K562 (cell line): ENCODE data around the gene DAO. TPM values are rescaled to one million over a fixed set of nuclear protein-coding genes. Genes with fewer than 3 reads are reported as not detected.
A peak's percentile ranks its signal among the peaks of the same experiment; 100 is the strongest.

Source experiments
- ATAC-seq: fragments of 200-7000 bp; cut with Tn5 transposase; 3 replicates; pipeline ENCODE4 v1.9.1; 2020; ENCODE audit warnings: moderate library complexity
- BruUV-seq: library from RNA; stranded (reverse); fragments of 400-500 nt; replicated peaks from 2 replicates; lab custom pipeline; 2021; lab: Mats Ljungman, UMichigan
- CTCF ChIA-PET: fragments of 300-600 bp; formaldehyde crosslinking; extraction: SDS; loops from one replicate; lab custom pipeline; 2021; ENCODE audit warnings: low intra/inter-chr PET ratio; lab: Yijun Ruan, JAX
- POLR2A ChIA-PET: fragments of 300-600, 350-650 bp; sonication (Branson Sonifier 250); formaldehyde crosslinking; extraction: SDS; loops from one replicate; lab custom pipeline; 2021; ENCODE audit warnings: antibody characterized with exemption, inconsistent platforms; lab: Yijun Ruan, JAX
- DNase-seq, 4 experiments: peaks; one replicate each; pipeline versions ENCODE4 v3.0.0 to v3.0.0-alpha.2; 2011 to 2018; ENCODE audit warnings: low spot score in 3 of 4, mixed read lengths in 3 of 4; ENCODE audit errors: extremely low read depth in 1 of 4
- FAIRE-seq: peaks from 2 replicates; lab custom pipeline; 2011; peaks lifted over from hg19 to GRCh38; lab: Jason Lieb, UNC
- H2AFZ ChIP-seq: 2 replicates; pipeline ENCODE4 v1.6.0; 2011; ENCODE audit warnings: low read depth, low read length, control low read depth, inconsistent platforms
- H3K27ac ChIP-seq: fragments of 200-600 bp; 3 replicates; pipeline ENCODE4 v1.8.0; 2011; ENCODE audit warnings: low read depth, mild to moderate bottlenecking, control low read depth, inconsistent platforms, low read length, moderate library complexity, mixed read lengths; ENCODE audit errors: extremely low read depth
- H3K27me3 ChIP-seq, 2 experiments: fragments of 300-600 bp in 1 of 2; 2 replicates in 1 of 2; 3 replicates in 1 of 2; pipeline versions ENCODE4 v1.6.0 to v1.8.0; 2011; ENCODE audit warnings: inconsistent platforms in 2 of 2, low read length in 2 of 2, mild to moderate bottlenecking in 1 of 2, mixed read lengths in 1 of 2, moderate library complexity in 1 of 2; ENCODE audit not compliant: control insufficient read depth in 2 of 2, insufficient read depth in 2 of 2
- H3K36me3 ChIP-seq: fragments of 300-600 bp; 3 replicates; pipeline ENCODE4 v1.8.0; 2011; ENCODE audit warnings: mild to moderate bottlenecking, low read length, inconsistent platforms; ENCODE audit not compliant: control insufficient read depth, insufficient read depth
- H3K4me1 ChIP-seq, 2 experiments: fragments of 200-600 bp in 1 of 2; replicated peaks in 1 of 2; 2 replicates in 1 of 2; 3 replicates in 1 of 2; pipeline versions ENCODE4 v1.5.1 to v1.8.0; 2011; ENCODE audit warnings: inconsistent platforms in 2 of 2, low read length in 2 of 2, mild to moderate bottlenecking in 1 of 2, mixed read lengths in 1 of 2, moderate library complexity in 1 of 2; ENCODE audit not compliant: control insufficient read depth in 2 of 2, insufficient read depth in 2 of 2
- H3K4me2 ChIP-seq: 2 replicates; pipeline ENCODE4 v1.6.1; 2011; ENCODE audit warnings: low read length, control low read depth, inconsistent platforms, mixed read lengths; ENCODE audit not compliant: insufficient read depth
- H3K4me3 ChIP-seq: fragments of 200-600 bp; sonication (generic), shearing (Covaris generic); 2 replicates; pipeline ENCODE4 v1.5.1; 2016; ENCODE audit warnings: control low read depth, inconsistent platforms
- H3K79me2 ChIP-seq: fragments of 200-600 bp; 3 replicates; pipeline ENCODE4 v1.8.0; 2011; ENCODE audit warnings: low read length, inconsistent platforms; ENCODE audit not compliant: control insufficient read depth, insufficient read depth
- H3K9ac ChIP-seq, 2 experiments: 2 replicates each; pipeline versions ENCODE4 v1.6.0 to v1.6.1; 2011; ENCODE audit warnings: low read depth in 2 of 2, low read length in 2 of 2, control low read depth in 1 of 2, inconsistent platforms in 1 of 2, mild to moderate bottlenecking in 1 of 2, mixed read lengths in 1 of 2; ENCODE audit not compliant: insufficient read depth in 1 of 2
- H3K9me1 ChIP-seq: one replicate; pipeline ENCODE4 v1.6.0; 2011; ENCODE audit warnings: inconsistent platforms, mild to moderate bottlenecking, low read length, moderate library complexity; ENCODE audit not compliant: control insufficient read depth, insufficient read depth
- H3K9me3 ChIP-seq: replicated peaks from 2 replicates; pipeline ENCODE4 v1.5.1; 2011; ENCODE audit warnings: low read depth, low read length, inconsistent platforms; ENCODE audit not compliant: control insufficient read depth, insufficient read depth
- H4K20me1 ChIP-seq: replicated peaks from 2 replicates; pipeline ENCODE4 v1.6.1; 2011; ENCODE audit warnings: low read length, inconsistent platforms, mixed read lengths; ENCODE audit not compliant: control insufficient read depth, insufficient read depth
- BCOR ChIP-seq: fragments of 450-650 bp; IDR thresholded peaks from 2 replicates; pipeline ENCODE4 v1.6.1; 2016
- CSDE1 ChIP-seq, 2 experiments: fragments of 450-650 bp; IDR thresholded peaks; 2 replicates each; pipeline ENCODE4 v1.6.1; 2016; ENCODE audit warnings: mild to moderate bottlenecking in 1 of 2
- CTCF ChIP-seq, 3 experiments: IDR thresholded peaks in 2 of 3; conservative IDR thresholded peaks in 1 of 3; 2 replicates each; pipeline ENCODE4 v1.5.1; 2011 to 2012; ENCODE audit warnings: low read length in 3 of 3, mild to moderate bottlenecking in 3 of 3, control low read depth in 2 of 3, improper control_type of control experiment in 1 of 3, inconsistent platforms in 1 of 3, low read depth in 1 of 3, mixed read lengths in 1 of 3, moderate library complexity in 1 of 3; ENCODE audit not compliant: insufficient read depth in 2 of 3
- ESRRA ChIP-seq: fragments of 450-650 bp; IDR thresholded peaks from 2 replicates; pipeline ENCODE4 v1.6.1; 2014; ENCODE audit warnings: low read depth, mild to moderate bottlenecking, moderate library complexity, borderline replicate concordance
- IRF9 ChIP-seq: fragments of 450-650 bp; IDR thresholded peaks from 2 replicates; pipeline ENCODE4 v1.6.1; 2016; ENCODE audit warnings: missing biosample characterization, missing genetic modification characterization
- KAT8 ChIP-seq: fragments of 450-650 bp; IDR thresholded peaks from 2 replicates; pipeline ENCODE4 v1.6.1; 2016; ENCODE audit warnings: low read depth, mild to moderate bottlenecking
- KHSRP ChIP-seq: fragments of 450-650 bp; IDR thresholded peaks from 2 replicates; pipeline ENCODE4 v1.6.1; 2017
- MAFF ChIP-seq: IDR thresholded peaks from 2 replicates; pipeline ENCODE4 v1.6.1; 2012; ENCODE audit warnings: low read length, improper control_type of control experiment
- MLX ChIP-seq, 2 experiments: fragments of 450-650 bp in 1 of 2; sonication (generic) in 1 of 2; formaldehyde crosslinking; conservative IDR thresholded peaks; 2 replicates each; pipeline versions ENCODE4 v1.4.0 to v1.8.1; 2020 to 2022; ENCODE audit warnings: mild to moderate bottlenecking in 1 of 2, missing genetic modification reagents in 1 of 2
- MXD1 ChIP-seq: fragments of 250-450 bp; sonication (Bioruptor Pico); IDR thresholded peaks from 2 replicates; pipeline ENCODE4 v1.8.0; 2021; ENCODE audit warnings: borderline replicate concordance, mild to moderate bottlenecking, moderate library complexity; ENCODE audit not compliant: poor library complexity, severe bottlenecking
- NFIX ChIP-seq: fragments of 250-450 bp; sonication (Bioruptor Pico); IDR thresholded peaks from 2 replicates; pipeline ENCODE4 v1.4.0; 2020; ENCODE audit warnings: low read depth, mild to moderate bottlenecking, moderate library complexity
- NR2C2 ChIP-seq, 2 experiments: fragments of 200-800 bp in 1 of 2; sonication (Bioruptor generic) in 1 of 2; sonication (generic) in 1 of 2; formaldehyde crosslinking in 1 of 2; IDR thresholded peaks; 2 replicates each; pipeline versions ENCODE4 v1.6.1 to v1.8.0; 2016 to 2022; ENCODE audit warnings: mild to moderate bottlenecking in 1 of 2, missing compliant biosample characterization in 1 of 2, missing genetic modification characterization in 1 of 2, missing genetic modification reagents in 1 of 2
- NUFIP1 ChIP-seq: fragments of 450-650 bp; IDR thresholded peaks from 2 replicates; pipeline ENCODE4 v1.6.1; 2018; ENCODE audit not compliant: partially characterized antibody
- PHF8 ChIP-seq: fragments of 200-600 bp; sonication (generic); IDR thresholded peaks from 2 replicates; pipeline ENCODE4 v1.6.1; 2012; ENCODE audit warnings: mixed run types, mild to moderate bottlenecking, inconsistent platforms, low read length, moderate library complexity, borderline replicate concordance
- RB1 ChIP-seq: fragments of 450-650 bp; IDR thresholded peaks from 2 replicates; pipeline ENCODE4 v1.6.1; 2017; ENCODE audit warnings: low read depth, mild to moderate bottlenecking
- ZNF282 ChIP-seq: sonication (generic); formaldehyde crosslinking; IDR thresholded peaks from 2 replicates; pipeline ENCODE4 v1.8.1; 2023; ENCODE audit warnings: missing genetic modification reagents
- ZNF778 ChIP-seq: fragments of 450-650 bp; formaldehyde crosslinking; IDR thresholded peaks from 2 replicates; pipeline ENCODE4 v1.4.0; 2020; ENCODE audit warnings: mild to moderate bottlenecking, moderate library complexity
- whole genome bisulfite sequencing: fragments of 100-300 bp; shearing (Covaris generic); methylation state at CpG from one replicate; pipeline ENCODE4 v1.1.6; 2016; ENCODE audit warnings: low coverage, mixed read lengths; ENCODE audit not compliant: insufficient coverage; ENCODE audit errors: missing lambda C conversion rate; 5-methylcytosine and 5-hydroxymethylcytosine counted together
- in situ Hi-C: fragments of 300-500 bp; cut with MboI; formaldehyde crosslinking; loops from 4 replicates; pipeline ENCODE4 v1.15.0; 2018; ENCODE audit warnings: inconsistent platforms, mixed read lengths
- intact Hi-C: fragments of 100-400 bp; cut with micrococcal nuclease; formaldehyde crosslinking; loops from 2 replicates; pipeline ENCODE4 v1.14.2; 2022
- polyA plus RNA-seq, 8 experiments: library from polyadenylated mRNA; depleted of rRNA in 4 of 8; stranded (reverse) in 5 of 8; unstranded in 3 of 8; fragments of >200 nt; fragmentation: Nextera tagmentation in 2 of 8; fragmentation: Illumina TruSeq in 1 of 8; extraction: Ambion mirVana in 2 of 8; extraction: Trizol in 1 of 8; gene quantifications; 2 replicates each; pipeline versions ENCODE4 v1.2.1 to v1.2.3, GENCODE V29; 2011 to 2014; ENCODE audit warnings: inconsistent platforms in 1 of 8, missing spikeins in 1 of 8
- total RNA-seq, 7 experiments: library from RNA; depleted of rRNA in 6 of 7; stranded (reverse); fragments of >200 nt in 6 of 7; fragmentation: Illumina TruSeq in 2 of 7; extraction: Trizol in 2 of 7; gene quantifications; 2 replicates each; pipeline versions ENCODE4 v1.2.1 to v1.2.3, GENCODE V29; 2011 to 2021; ENCODE audit warnings: low replicate concordance in 1 of 7

DAO gene
- total and polyA plus RNA-seq, 9 of the 15 experiments (the other 6 are each of a cell fraction or from before 2014, with no cell fraction given): not detected

- TF ChIP-seq MXD1 (CRISPR knock-in tag) (no peak), MAFF (no peak), NUFIP1 (no peak), CTCF (IDR thresholded peaks at IDR 0.05 in 2 of 3, conservative IDR thresholded peaks at IDR 0.05 in 1 of 3; ENCODE audit: insufficient read depth in 2 of 3, low read depth in 1 of 3, low read length in 3 of 3) (no peak), CSDE1 (IDR thresholded peaks at IDR 0.05) (no peak), BCOR (peak; percentile 68; the same call in 1 of the 2 replicates)
Observed at GRCh38 chr12:108856428-108857157, 23.3 kb upstream of the DAO start (continued).

GRCh38 chr12:108857158-108857407, 22.8 kb upstream of the DAO start:
- Histone ChIP-seq H2AFZ (peak overlapping the region; percentile 33; the same call in 1 of the 2 replicates), H3K9me3 (no peaks in the 10 kb centered on the region; the same call in 1 of the 2 replicates), H4K20me1 (0 out of 2 replicates have a peak, but pooled peaks cover 13% of the 10 kb centered on the region), H3K4me3 (peak overlapping the region; percentile 46), H3K27ac (peak overlapping the region; percentile 61; the same call in 2 of the 3 replicates), H3K79me2 (peaks cover 11% of the 10 kb centered on the region; the same call in 2 of the 3 replicates), H3K9ac (peak overlapping the region; percentile 65 to 92), H3K9me1 (no peaks in the 10 kb centered on the region), H3K4me1 (peaks cover 33 to 44% of the 10 kb centered on the region in 2 experiments), H3K36me3 (no peaks in the 10 kb centered on the region; the same call in 2 of the 3 replicates), H3K27me3 (peaks cover 0 to 6% of the 10 kb centered on the region in 2 experiments; a peak in 1 of 5 replicates), H3K4me2 (peak overlapping the region; percentile 75)
- intact Hi-C loops (loop anchor here (5.0 to 10.0 kb wide), 3 partner anchors 35 to 732 kb away; partner anchors contain the start of genes ISCU, SART3 and WSCD2), in situ Hi-C loops (no loop called here)
- ChIA-PET CTCF (no interaction called here), POLR2A (interaction anchor here (0.7 to 1.7 kb wide), 3 partner anchors 8 to 222 kb away, joined by 3 to 5 read pairs (median 4); no protein-coding TSS in a partner anchor)
- ATAC-seq (no peak), DNase-seq (no peak), FAIRE-seq (no peak)
- 0% methylated on average over 5 of the region's 30 CpGs for WGBS
- no TSS peak for BruUV-seq
- TF ChIP-seq RB1 (peak; percentile 9; the same call in 1 of the 2 replicates), ZNF778 (CRISPR knock-in tag) (no peak), PHF8 (no peak), ESRRA (peak; percentile 8; the same call in 1 of the 2 replicates), KHSRP (no peak), NFIX (CRISPR knock-in tag) (no peak), ZNF282 (CRISPR knock-in tag) (no peak), MLX (CRISPR knock-in tag; conservative IDR thresholded peaks at IDR 0.05) (no peak), NR2C2 (CRISPR knock-in tag; IDR thresholded peaks at IDR 0.05) (no peak), NR2C2 (tag; IDR thresholded peaks at IDR 0.05) (peak; percentile 84), KAT8 (no peak), IRF9 (tag) (no peak)
